Endothelial cell of umbilical vein (primary cell): ENCODE results near the gene ISLR.

Source experiments
- EZH2 ChIP-seq: IDR thresholded peaks from 2 replicates; pipeline ENCODE4 v1.6.1; 2012; ENCODE audit warnings: borderline replicate concordance, low read depth, mild to moderate bottlenecking, moderate library complexity, low read length, inconsistent platforms; ENCODE audit not compliant: severe bottlenecking
- GATA2 ChIP-seq: IDR thresholded peaks from 2 replicates; pipeline ENCODE4 v1.7.0; 2011; ENCODE audit warnings: low read depth, mild to moderate bottlenecking, moderate library complexity, mixed read lengths, low read length; ENCODE audit not compliant: insufficient read length, insufficient read depth
- MAX ChIP-seq: IDR thresholded peaks from 2 replicates; pipeline ENCODE4 v1.6.1; 2011; ENCODE audit not compliant: insufficient read depth, insufficient read length
- MYC ChIP-seq: IDR thresholded peaks from one replicate; pipeline ENCODE4 v1.6.1; 2011; ENCODE audit warnings: mild to moderate bottlenecking, low read depth, low read length
- POLR2A ChIP-seq: IDR thresholded peaks from 2 replicates; pipeline ENCODE4 v1.6.1; 2012; ENCODE audit warnings: low read depth, mild to moderate bottlenecking, control low read depth, low read length
- TF ChIP-seq, protein P1 (sequence below), 2 donors: IDR thresholded peaks; 1 replicate in 1 of 2; 2 replicates in 1 of 2; pipeline ENCODE4 v1.5.1; 2011; ENCODE audit warnings: low read length in 2 of 2, mild to moderate bottlenecking in 2 of 2, moderate library complexity in 2 of 2, control low read depth in 1 of 2, inconsistent platforms in 1 of 2, low read depth in 1 of 2; ENCODE audit not compliant: insufficient read depth in 1 of 2; ENCODE audit errors: extremely low read depth in 1 of 2

DNA sequence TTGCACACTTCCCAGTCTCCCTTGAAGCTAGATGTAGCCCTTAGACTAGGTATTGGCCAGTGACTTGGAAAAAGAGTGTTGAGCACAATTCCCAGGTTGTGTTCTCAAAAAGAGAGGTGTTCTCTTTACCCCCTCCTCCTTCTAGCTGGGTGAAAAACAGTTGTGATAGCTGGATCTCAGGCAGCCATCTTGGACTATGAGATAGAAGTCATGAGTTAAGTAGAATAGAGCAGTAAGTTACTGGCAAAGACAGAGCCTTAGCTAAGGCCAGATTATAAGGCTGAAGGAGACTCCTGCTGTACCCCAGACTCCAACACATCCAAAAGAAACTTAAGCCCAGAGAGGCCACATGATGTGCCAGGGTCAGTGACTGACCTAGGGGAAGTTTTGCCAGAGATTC lies 37.2 kb downstream of the ISLR start:
- TF ChIP-seq EZH2 (no peak), MAX (no peak), POLR2A (no peak), MYC (no peak), GATA2 (no peak)
- TF ChIP-seq, protein P1, sequence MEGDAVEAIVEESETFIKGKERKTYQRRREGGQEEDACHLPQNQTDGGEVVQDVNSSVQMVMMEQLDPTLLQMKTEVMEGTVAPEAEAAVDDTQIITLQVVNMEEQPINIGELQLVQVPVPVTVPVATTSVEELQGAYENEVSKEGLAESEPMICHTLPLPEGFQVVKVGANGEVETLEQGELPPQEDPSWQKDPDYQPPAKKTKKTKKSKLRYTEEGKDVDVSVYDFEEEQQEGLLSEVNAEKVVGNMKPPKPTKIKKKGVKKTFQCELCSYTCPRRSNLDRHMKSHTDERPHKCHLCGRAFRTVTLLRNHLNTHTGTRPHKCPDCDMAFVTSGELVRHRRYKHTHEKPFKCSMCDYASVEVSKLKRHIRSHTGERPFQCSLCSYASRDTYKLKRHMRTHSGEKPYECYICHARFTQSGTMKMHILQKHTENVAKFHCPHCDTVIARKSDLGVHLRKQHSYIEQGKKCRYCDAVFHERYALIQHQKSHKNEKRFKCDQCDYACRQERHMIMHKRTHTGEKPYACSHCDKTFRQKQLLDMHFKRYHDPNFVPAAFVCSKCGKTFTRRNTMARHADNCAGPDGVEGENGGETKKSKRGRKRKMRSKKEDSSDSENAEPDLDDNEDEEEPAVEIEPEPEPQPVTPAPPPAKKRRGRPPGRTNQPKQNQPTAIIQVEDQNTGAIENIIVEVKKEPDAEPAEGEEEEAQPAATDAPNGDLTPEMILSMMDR (IDR thresholded peaks at IDR 0.05; ENCODE audit: extremely low read depth in 1 of 2, insufficient read depth in 1 of 2, low read depth in 1 of 2, low read length in 2 of 2) = no peak
